GM10266 (cell line): Measurements from ENCODE around the gene NPDC1.
A peak's percentile ranks its signal among the peaks of the same experiment; 100 is the strongest.
"Not testable (repeated sequence)": the region's sequence is repeated elsewhere in the genome, so short reads cannot be mapped to it uniquely, and the experiment has no call there.

Experiments
- DNase-seq: peaks from one replicate; pipeline ENCODE4 v3.0.0; 2012; ENCODE audit errors: extremely low spot score
- CTCF ChIP-seq: IDR thresholded peaks from 2 replicates; pipeline ENCODE4 v1.5.1; 2012; ENCODE audit warnings: mild to moderate bottlenecking, low read depth; ENCODE audit not compliant: control insufficient read depth, insufficient read depth; ENCODE audit errors: missing control alignments

NPDC1 gene

DNA sequence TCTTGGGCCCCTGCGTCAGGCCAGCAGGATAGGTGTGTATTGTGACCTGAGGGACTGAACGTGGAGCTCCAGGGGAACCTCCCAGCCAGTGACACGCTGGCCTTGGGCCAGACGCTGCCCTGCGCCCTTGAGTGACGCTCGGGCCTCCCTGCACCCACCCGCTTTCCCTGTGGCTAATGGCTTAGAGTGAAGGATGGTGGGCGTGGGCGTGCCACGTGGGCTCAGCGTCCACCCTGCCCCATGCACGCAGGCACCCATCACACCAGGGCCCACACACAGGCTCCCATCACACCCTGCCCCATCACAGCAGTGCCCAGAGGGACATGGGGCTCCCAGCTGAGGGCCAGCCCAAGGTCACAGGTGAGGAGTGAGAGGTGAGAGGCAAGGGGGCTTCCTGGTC is 8.9 kb downstream of the NPDC1 start:
- DNase-seq = no peak
- TF ChIP-seq CTCF = no peak

- no peak for TF ChIP-seq CTCF
- DNase-seq = no peak
Observed at GRCh38 chr9:137035937-137036336, 10.0 kb downstream of the NPDC1 start.

- TF ChIP-seq CTCF = no peak
- DNase-seq = no peak
Observed at GRCh38 chr9:137035507-137035834, 10.5 kb downstream of the NPDC1 start.

DNA sequence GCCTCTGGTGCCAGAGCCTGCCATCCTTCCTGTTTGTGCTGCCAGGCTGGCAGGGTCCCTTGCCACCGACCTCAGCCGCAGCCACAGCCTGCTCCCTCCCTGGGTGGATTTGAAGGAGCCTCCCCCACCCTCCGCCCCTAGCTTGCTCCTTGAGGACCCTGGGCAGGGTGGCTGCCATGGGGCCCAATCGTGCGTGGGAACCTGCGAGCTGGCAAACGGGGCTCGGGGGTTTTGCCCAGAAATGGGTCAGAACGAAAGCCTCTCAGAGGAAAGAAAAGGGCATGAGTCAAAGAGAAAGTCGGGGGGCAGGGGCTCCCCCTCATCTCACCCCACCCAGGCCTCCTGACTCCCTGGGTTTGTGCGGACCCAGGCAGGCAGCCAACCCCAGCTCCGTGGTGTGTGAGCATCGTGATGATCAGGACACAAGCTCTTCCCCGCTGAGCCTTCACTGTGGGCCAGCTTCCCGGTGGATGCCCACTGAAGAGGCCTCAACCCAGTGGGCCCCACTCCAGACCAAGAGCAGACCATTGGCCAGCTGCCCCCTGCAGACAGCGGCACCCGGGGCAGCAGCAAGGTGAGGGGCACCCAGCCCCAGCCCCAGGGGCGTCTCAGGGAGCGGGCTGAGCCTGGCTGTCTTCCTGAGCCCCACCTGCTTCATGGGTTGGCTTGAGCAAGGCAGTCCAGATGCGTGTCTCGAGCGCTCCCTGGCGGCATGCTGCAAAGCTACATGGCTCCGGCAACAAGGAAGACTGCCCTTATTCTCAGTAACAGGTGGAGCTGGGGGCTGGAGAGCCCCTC is 11.1 kb downstream of the NPDC1 start:
- TF ChIP-seq CTCF = peak; percentile 97
- DNase-seq = peak; percentile 95

- TF ChIP-seq CTCF = no peak
- no peak for DNase-seq
Observed at GRCh38 chr9:137034039-137034708, 11.8 kb downstream of the NPDC1 start.

DNA sequence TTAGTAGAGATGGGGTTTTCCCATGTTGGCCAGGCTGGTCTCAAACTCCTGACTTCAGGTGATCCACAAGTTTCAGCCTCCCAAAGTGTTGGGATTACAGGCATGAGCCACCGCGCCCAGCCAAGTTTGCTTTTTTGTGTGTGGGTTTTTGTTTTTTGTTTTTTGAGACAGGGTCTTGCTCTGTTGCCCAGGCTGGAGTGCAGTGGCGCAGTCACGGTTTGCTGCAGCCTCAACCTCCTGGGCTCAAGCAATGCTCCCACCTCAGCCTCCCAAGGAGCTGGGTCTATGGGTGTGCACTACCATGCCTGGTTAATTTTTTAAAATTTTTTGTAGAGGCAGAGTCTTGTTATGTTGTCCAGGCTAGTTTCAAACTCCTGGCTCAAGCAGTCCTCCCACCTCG is 12.5 kb downstream of the NPDC1 start:
- not testable (repeated sequence) for DNase-seq

GRCh38 chr9:137032858-137033257 is 13.1 kb downstream of the NPDC1 start:
- no peak for TF ChIP-seq CTCF
- no peak for DNase-seq
